GOT3 (cell line): Measurements from ENCODE around the gene EMP3.
A peak's percentile ranks its signal among the peaks of the same experiment; 100 is the strongest.
"Not testable (repeated sequence)": the region's sequence is repeated elsewhere in the genome, so short reads cannot be mapped to it uniquely, and the experiment has no call there.

Experiments
- DNase-seq: peaks from one replicate; lab custom pipeline; 2025; ENCODE audit warnings: mixed read lengths; lab: John Stamatoyannopoulos, UW

EMP3 gene

GRCh38 chr19:48348045-48348444, 22.7 kb downstream of the EMP3 start:
- DNase-seq = no peak

- no peak for DNase-seq
Observed at GRCh38 chr19:48348737-48349136, 23.4 kb downstream of the EMP3 start.

- DNase-seq = no peak
Observed at GRCh38 chr19:48350856-48351255, 25.5 kb downstream of the EMP3 start.

GRCh38 chr19:48351341-48351752, 26.0 kb downstream of the EMP3 start:
- peak; percentile 27 for DNase-seq

GRCh38 chr19:48353677-48354076, 28.3 kb downstream of the EMP3 start:
- DNase-seq = no peak

GRCh38 chr19:48354332-48354992, 29.1 kb downstream of the EMP3 start:
- DNase-seq = no peak

GRCh38 chr19:48355365-48355954, 30.1 kb downstream of the EMP3 start:
- no peak for DNase-seq

- DNase-seq = no peak
Observed at GRCh38 chr19:48359123-48359522, 33.8 kb downstream of the EMP3 start.

GRCh38 chr19:48361912-48362311, 36.6 kb downstream of the EMP3 start:
- DNase-seq = no peak

GRCh38 chr19:48362716-48363499, 37.6 kb downstream of the EMP3 start:
- peak; percentile 78 for DNase-seq

GRCh38 chr19:48363500-48363809, 38.1 kb downstream of the EMP3 start:
- no peak for DNase-seq

- peak; percentile 98 for DNase-seq
Observed at GRCh38 chr19:48363810-48364597, 38.7 kb downstream of the EMP3 start, which contains the start of the genes SYNGR4 and TMEM143. Gene SYNGR4, plus strand, starts transcription at chr19:48364367. Its CDS starts 1,476 bp downstream, at chr19:48365843. Gene TMEM143, minus strand, starts transcription at chr19:48363940. Its CDS starts 20 bp downstream, at chr19:48363920.

- DNase-seq = no peak
Observed at GRCh38 chr19:48364598-48365348, 39.4 kb downstream of the EMP3 start.

GRCh38 chr19:48365602-48366001, 40.2 kb downstream of the EMP3 start:
- DNase-seq = no peak

- no peak for DNase-seq
Observed at GRCh38 chr19:48367855-48368254, 42.5 kb downstream of the EMP3 start.

- no peak for DNase-seq
Observed at GRCh38 chr19:48368936-48369335, 43.6 kb downstream of the EMP3 start.

- no peak for DNase-seq
Observed at GRCh38 chr19:48370955-48371354, 45.6 kb downstream of the EMP3 start.

GRCh38 chr19:48371367-48371766, 46.0 kb downstream of the EMP3 start:
- DNase-seq = no peak

- DNase-seq = not testable (repeated sequence)
Observed at GRCh38 chr19:48371771-48372170, 46.4 kb downstream of the EMP3 start.

- no peak for DNase-seq
Observed at GRCh38 chr19:48372904-48373303, 47.6 kb downstream of the EMP3 start.

GRCh38 chr19:48373567-48373966, 48.2 kb downstream of the EMP3 start:
- no peak for DNase-seq

GRCh38 chr19:48378194-48378570, 52.8 kb downstream of the EMP3 start:
- no peak for DNase-seq
